Ovary (tissue), 9 donors: ENCODE data around the gene EVA1A. TPM values are rescaled to one million over a fixed set of nuclear protein-coding genes. Genes with fewer than 3 reads are reported as not detected.
"Not testable (repeated sequence)": the region's sequence is repeated elsewhere in the genome, so short reads cannot be mapped to it uniquely, and the experiment has no call there.

Experiments
- DNase-seq, 5 donors: peaks; one replicate each; pipeline ENCODE4 v3.0.0-alpha.2; 2019 to 2020
- H3K27ac ChIP-seq, 2 donors: fragments of 200-600 bp; one replicate each; pipeline versions ENCODE4 v1.5.1 to v1.8.0; 2019 to 2022
- H3K27me3 ChIP-seq: fragments of 200-600 bp; one replicate; pipeline ENCODE4 v1.8.0; 2022
- H3K36me3 ChIP-seq: fragments of 200-600 bp; sonication (generic); one replicate; pipeline ENCODE4 v1.5.1; 2019
- H3K4me1 ChIP-seq: one replicate; pipeline ENCODE4 v1.8.1; 2013; ENCODE audit warnings: mild to moderate bottlenecking, moderate library complexity; ENCODE audit not compliant: insufficient read depth
- H3K4me3 ChIP-seq: fragments of 200-600 bp; sonication (generic); one replicate; pipeline ENCODE4 v1.5.1; 2017
- H3K9me3 ChIP-seq, 2 donors: fragments of 200-600 bp in 1 of 2; sonication (generic) in 1 of 2; one replicate each; pipeline versions ENCODE4 v1.5.1 to v1.8.1; 2013 to 2019; ENCODE audit warnings: mild to moderate bottlenecking in 1 of 2, moderate library complexity in 1 of 2
- EP300 ChIP-seq: sonication (generic); formaldehyde crosslinking; IDR thresholded peaks from one replicate; pipeline ENCODE4 v1.6.1; 2017; ENCODE audit warnings: antibody characterized with exemption
- POLR2A ChIP-seq: fragments of 450-650 bp; IDR thresholded peaks from one replicate; pipeline ENCODE4 v1.6.1; 2017; ENCODE audit warnings: antibody characterized with exemption, mild to moderate bottlenecking, moderate library complexity
- WGBS, 3 donors: extraction: QIAGEN DNeasy Blood & Tissue Kit in 1 of 3; methylation state at CpG; one replicate each; pipeline versions ENCODE4 v1.1.5 to v1.1.7; 2013 to 2017; 5-methylcytosine and 5-hydroxymethylcytosine counted together
- intact Hi-C, 4 donors: fragments of 100-400 bp; cut with DNase I; formaldehyde crosslinking; loops; one replicate each; pipeline versions ENCODE4 v1.11.0 to v1.15.1; 2022 to 2023
- polyA plus RNA-seq, 2 donors: library from polyadenylated mRNA; stranded (reverse); fragments of 200-250 nt in 1 of 2; fragments of 350-450 nt in 1 of 2; fragmentation: Illumina TruSeq in 1 of 2; extraction: RNeasy Lipid Tissue Mini Kit (QIAGEN cat#74804) in 1 of 2; gene quantifications; one replicate each; pipeline ENCODE4 v1.2.3, GENCODE V29; 2013 to 2014
- total RNA-seq, 7 donors: library from RNA; depleted of rRNA in 2 of 7; stranded (reverse); fragments of >200 nt in 2 of 7; fragmentation: NEBNext Ultra II Directional in 3 of 7; extraction: Animal tissue kit (Norgen Biotek cat#: 25700) in 3 of 7; gene quantifications; one replicate each; pipeline versions ENCODE4 v1.1.0 to v1.2.4, GENCODE V29; 2016 to 2023
- TF ChIP-seq, protein P1 (sequence below), 3 donors: fragments of 450-650 bp in 2 of 3; fragments of 200-600 bp in 1 of 3; IDR thresholded peaks; one replicate each; pipeline versions ENCODE4 v1.5.1 to v1.8.0; 2016 to 2022; ENCODE audit warnings: antibody characterized with exemption in 3 of 3, mild to moderate bottlenecking in 1 of 3
- donor health status: DM: no; HTN: no; CAD: no; lungs with moderate emphysema.
- donor health status: DM: no; HTN: no; CAD: no.
- donor health status: Bipolar disorder and iron deficiency.
- donor health status: DM: yes; HTN: yes; CAD: no.
- donor health status: DM: no; HTN: no; CAD: no.
- donor health status: DM: yes; HTN: yes; CAD: no.

EVA1A gene
- total and polyA plus RNA-seq, 9 donors = 0.62 to 12.2 (median 1.4) TPM

DNA sequence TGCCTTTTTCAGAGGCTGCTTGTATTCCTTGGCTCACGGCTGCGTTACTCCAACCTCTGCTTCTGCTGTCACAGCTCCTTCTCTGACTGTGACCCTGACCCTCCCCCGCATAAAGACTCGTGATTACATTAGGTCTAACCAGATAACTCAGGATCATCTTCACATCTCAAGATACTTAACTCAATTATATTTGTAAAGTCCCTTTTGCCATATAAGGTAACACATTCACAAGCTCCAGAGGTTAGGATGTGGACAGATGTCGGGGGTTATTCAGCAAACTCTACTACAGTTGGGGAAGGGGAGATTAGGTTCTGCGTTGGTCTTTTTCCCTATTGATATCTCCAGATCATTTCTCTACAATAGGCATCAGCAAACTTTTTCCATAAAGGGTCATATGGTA lies 76.9 kb downstream of the EVA1A start:
- Histone ChIP-seq H3K9me3 (no peaks in the 10 kb centered on the region), H3K27me3 (no peaks in the 10 kb centered on the region), H3K4me1 (no peaks in the 10 kb centered on the region), H3K36me3 (no peaks in the 10 kb centered on the region), H3K27ac (no peak overlapping the region), H3K4me3 (no peak overlapping the region)
- DNase-seq = no peak
- WGBS, 3 donors = 81 to 84% (median 83%) methylated on average over 6 of the region's 6 CpGs
- intact Hi-C loops = no loop called here
- no peak for TF ChIP-seq POLR2A
- TF ChIP-seq, protein P1, sequence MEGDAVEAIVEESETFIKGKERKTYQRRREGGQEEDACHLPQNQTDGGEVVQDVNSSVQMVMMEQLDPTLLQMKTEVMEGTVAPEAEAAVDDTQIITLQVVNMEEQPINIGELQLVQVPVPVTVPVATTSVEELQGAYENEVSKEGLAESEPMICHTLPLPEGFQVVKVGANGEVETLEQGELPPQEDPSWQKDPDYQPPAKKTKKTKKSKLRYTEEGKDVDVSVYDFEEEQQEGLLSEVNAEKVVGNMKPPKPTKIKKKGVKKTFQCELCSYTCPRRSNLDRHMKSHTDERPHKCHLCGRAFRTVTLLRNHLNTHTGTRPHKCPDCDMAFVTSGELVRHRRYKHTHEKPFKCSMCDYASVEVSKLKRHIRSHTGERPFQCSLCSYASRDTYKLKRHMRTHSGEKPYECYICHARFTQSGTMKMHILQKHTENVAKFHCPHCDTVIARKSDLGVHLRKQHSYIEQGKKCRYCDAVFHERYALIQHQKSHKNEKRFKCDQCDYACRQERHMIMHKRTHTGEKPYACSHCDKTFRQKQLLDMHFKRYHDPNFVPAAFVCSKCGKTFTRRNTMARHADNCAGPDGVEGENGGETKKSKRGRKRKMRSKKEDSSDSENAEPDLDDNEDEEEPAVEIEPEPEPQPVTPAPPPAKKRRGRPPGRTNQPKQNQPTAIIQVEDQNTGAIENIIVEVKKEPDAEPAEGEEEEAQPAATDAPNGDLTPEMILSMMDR (IDR thresholded peaks at IDR 0.05) = no peak
- no peak for TF ChIP-seq EP300

DNA sequence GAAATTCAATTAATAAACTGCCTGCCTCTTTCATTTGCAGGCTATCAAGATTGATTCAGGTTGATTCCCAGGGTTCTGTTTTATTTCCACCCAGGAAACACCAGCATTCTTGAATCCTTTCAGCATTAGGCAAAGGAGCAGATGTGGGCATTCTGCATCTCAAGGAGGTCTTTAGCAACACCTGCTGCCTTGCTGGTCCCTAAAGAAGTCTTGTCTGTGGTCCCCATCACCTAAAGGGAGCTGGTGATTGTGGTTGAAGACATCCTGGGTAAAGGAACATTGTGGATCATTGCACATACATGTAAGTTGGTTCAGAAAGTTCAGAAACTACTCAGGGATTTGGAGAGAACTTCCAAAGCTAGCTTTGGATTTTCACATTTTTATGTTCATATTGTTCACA lies 78.3 kb downstream of the EVA1A start:
- TF ChIP-seq, protein P1 (IDR thresholded peaks at IDR 0.05) = no peak
- TF ChIP-seq EP300 (no peak), POLR2A (no peak)
- intact Hi-C loops = no loop called here
- Histone ChIP-seq H3K4me1 (no peaks in the 10 kb centered on the region), H3K4me3 (no peak overlapping the region), H3K27me3 (no peaks in the 10 kb centered on the region), H3K27ac (no peak overlapping the region), H3K9me3 (no peaks in the 10 kb centered on the region), H3K36me3 (no peaks in the 10 kb centered on the region)
- DNase-seq = no peak

DNA sequence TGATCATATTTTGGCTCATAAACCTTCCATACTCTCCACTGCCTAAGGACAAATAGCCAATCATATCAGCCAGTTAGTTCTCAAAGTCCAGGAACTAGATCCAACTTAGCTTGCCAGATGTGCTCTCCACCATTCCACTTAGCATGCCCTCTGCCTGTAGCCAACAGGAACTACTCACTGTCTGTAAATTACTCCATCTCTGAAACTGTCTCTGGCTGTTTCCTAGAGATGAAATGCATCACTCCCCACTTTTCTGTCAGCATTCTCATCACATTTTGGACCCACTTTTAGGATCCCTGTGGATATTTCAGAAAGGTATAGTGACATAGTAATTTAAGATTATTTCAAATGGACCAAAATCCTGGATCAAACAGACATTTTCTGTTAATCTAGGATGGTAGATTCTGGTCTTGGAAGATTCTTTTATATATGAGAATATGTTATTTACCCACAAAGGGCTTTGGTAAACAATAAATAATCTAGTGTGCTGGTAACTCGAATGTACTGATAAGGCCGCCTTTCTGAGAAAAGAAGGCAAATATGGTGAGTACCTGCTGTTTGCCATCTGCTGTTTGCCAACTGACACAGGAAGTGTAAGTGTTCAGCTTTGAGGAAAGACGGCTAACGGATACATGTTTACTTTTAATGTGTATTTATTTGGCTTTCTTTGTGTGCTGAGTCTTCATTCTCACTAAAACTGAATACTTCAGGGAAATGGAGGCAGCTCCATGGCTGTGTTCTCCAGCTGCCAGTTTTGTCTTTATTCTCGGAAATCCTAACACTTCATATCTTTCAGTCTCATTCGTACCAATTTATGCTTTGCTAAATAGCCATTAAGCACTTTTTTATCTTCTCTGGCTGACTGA lies 79.5 kb downstream of the EVA1A start:
- TF ChIP-seq, protein P1 (IDR thresholded peaks at IDR 0.05) = no peak
- TF ChIP-seq POLR2A (no peak), EP300 (no peak)
- DNase-seq = no peak
- no peaks in the 10 kb centered on the region for H3K9me3 ChIP-seq
- H3K4me1 ChIP-seq = no peaks in the 10 kb centered on the region
- no peaks in the 10 kb centered on the region for H3K36me3 ChIP-seq
- intact Hi-C loops = no loop called here
- WGBS, 3 donors = 27 to 57% (median 34%) methylated on average over 6 of the region's 6 CpGs
- H3K4me3 ChIP-seq = no peak overlapping the region
- no peaks in the 10 kb centered on the region for H3K27me3 ChIP-seq
- H3K27ac ChIP-seq = no peak overlapping the region

DNA sequence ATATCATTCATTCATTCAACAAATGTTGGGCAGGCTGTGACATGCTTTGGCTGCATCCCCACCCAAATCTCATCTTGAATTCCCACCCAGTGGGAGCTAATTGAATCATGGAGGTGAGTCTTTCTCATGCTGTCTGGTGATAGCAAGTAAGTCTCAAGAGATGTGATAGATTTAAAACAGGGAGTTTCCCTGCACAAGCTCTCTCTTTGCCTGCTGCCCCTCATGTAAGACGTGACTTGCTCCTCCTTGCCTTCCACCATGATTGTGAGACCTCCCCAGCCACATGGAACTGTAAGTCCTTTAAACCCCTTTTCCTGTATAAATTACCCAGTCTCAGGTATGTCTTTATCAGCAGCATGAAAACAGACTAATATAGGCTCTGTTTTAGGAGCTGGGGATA lies 83.0 kb downstream of the EVA1A start:
- H3K27ac ChIP-seq, H3K4me1 ChIP-seq, H3K27me3 ChIP-seq, intact Hi-C loops, H3K9me3 ChIP-seq, H3K4me3 ChIP-seq, H3K36me3 ChIP-seq, DNase-seq: not testable (repeated sequence)
- WGBS, 3 donors = 94 to 100% (median 100%) methylated on average over 1 of the region's 1 CpG

DNA sequence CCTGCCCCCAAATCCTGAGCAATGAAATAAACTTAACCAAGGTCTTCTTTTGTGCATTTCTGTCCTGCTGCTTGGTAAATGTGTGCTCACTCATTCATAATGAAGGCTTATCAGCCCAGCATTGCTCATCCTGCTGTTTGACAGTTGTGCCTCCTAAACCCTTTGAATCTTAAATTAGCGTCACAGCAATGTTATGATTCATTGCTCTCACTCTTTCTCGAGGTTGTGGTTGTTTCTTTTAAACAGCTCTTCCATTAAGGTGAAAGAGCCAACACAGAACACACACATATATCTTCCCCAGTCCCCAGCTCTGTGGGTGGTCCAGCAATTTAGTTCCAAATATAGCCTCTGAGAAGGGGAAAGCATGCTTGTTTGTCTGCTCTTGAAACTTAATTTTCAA lies 84.0 kb downstream of the EVA1A start:
- H3K4me3 ChIP-seq = no peak overlapping the region
- H3K27ac ChIP-seq = no peak overlapping the region
- no peaks in the 10 kb centered on the region for H3K36me3 ChIP-seq
- no peak for DNase-seq
- no peaks in the 10 kb centered on the region for H3K9me3 ChIP-seq
- WGBS, 3 donors = 6 to 7% (median 7%) methylated on average over 2 of the region's 2 CpGs
- no peaks in the 10 kb centered on the region for H3K4me1 ChIP-seq
- H3K27me3 ChIP-seq = no peaks in the 10 kb centered on the region
- intact Hi-C loops = no loop called here
- TF ChIP-seq EP300 (no peak), POLR2A (no peak)
- TF ChIP-seq, protein P1 (IDR thresholded peaks at IDR 0.05) = no peak
